AG04450 (cell line): ENCODE measurements around the gene RPF1. TPM values are rescaled to one million over a fixed set of nuclear protein-coding genes. Genes with fewer than 3 reads are reported as not detected.

ENCODE experiments used
- CTCF ChIA-PET: fragments of 300-600, 350-600 bp; formaldehyde crosslinking; extraction: SDS; loops from one replicate; lab custom pipeline; 2022; ENCODE audit warnings: antibody characterized with exemption, inconsistent platforms; lab: Charles Lee
- POLR2A ChIA-PET: fragments of 350-600 bp; formaldehyde crosslinking; extraction: SDS; loops from one replicate; lab custom pipeline; 2021; ENCODE audit warnings: antibody characterized with exemption, inconsistent platforms; lab: Yijun Ruan, JAX
- DNase-seq: peaks from one replicate; pipeline ENCODE4 v3.0.0-alpha.2; 2011; ENCODE audit warnings: low read depth, low spot score
- H3K27ac ChIP-seq: one replicate; pipeline ENCODE4 v1.5.1; 2012; ENCODE audit warnings: low read depth, low read length, control low read depth
- H3K27me3 ChIP-seq: one replicate; pipeline ENCODE4 v1.6.0; 2012; ENCODE audit warnings: low read length; ENCODE audit not compliant: control insufficient read depth, insufficient read depth
- H3K4me3 ChIP-seq: 2 replicates; pipeline ENCODE4 v1.5.1; 2011; ENCODE audit warnings: mild to moderate bottlenecking, low read depth, low read length, control low read depth
- H3K9me3 ChIP-seq: 2 replicates; pipeline ENCODE4 v1.5.1; 2012; ENCODE audit warnings: low read length; ENCODE audit not compliant: control insufficient read depth, insufficient read depth
- CTCF ChIP-seq: IDR thresholded peaks from 2 replicates; pipeline ENCODE4 v1.5.1; 2011; ENCODE audit warnings: low read depth, low read length, control low read depth, inconsistent platforms
- polyA plus RNA-seq: library from polyadenylated mRNA; depleted of rRNA; stranded (reverse); fragments of >200 nt; gene quantifications from 2 replicates; pipeline ENCODE4 v1.2.3, GENCODE V29; 2011; rRNA removed

The RPF1 gene
- polyA plus RNA-seq, 1 experiment, result 46.5 TPM

- Histone ChIP-seq H3K27me3 (no peaks in the 10 kb centered on the region), H3K4me3 (no peak overlapping the region), H3K9me3 (no peaks in the 10 kb centered on the region), H3K27ac (no peak overlapping the region)
- POLR2A ChIA-PET, result no interaction called here
- no peak for TF ChIP-seq CTCF
- CTCF ChIA-PET, result interaction anchor here (0.6 to 1.5 kb wide), 2 partner anchors 50 to 94 kb away, joined by 3 to 6 read pairs; no protein-coding TSS in a partner anchor
- no peak for DNase-seq
These were observed 46.7 kb downstream of the RPF1 start for GRCh38 chr1:84525779-84526178.

- Histone ChIP-seq H3K9me3 (no peaks in the 10 kb centered on the region), H3K27ac (no peak overlapping the region), H3K27me3 (no peaks in the 10 kb centered on the region), H3K4me3 (no peak overlapping the region)
- ChIA-PET CTCF (no interaction called here), POLR2A (interaction anchor here (0.8 kb wide), 1 partner anchor 33 kb away, joined by 3 read pairs; the partner anchor contains the start of genes GNG5 and SPATA1)
- no peak for TF ChIP-seq CTCF
- DNase-seq, result no peak
These were observed 59.5 kb downstream of the RPF1 start for GRCh38 chr1:84538599-84538998.

GRCh38 chr1:84539972-84540371, 60.9 kb downstream of the RPF1 start:
- H3K27ac ChIP-seq, result no peak overlapping the region
- CTCF ChIA-PET, result no interaction called here
- POLR2A ChIA-PET, result no interaction called here
- DNase-seq, result no peak
- H3K9me3 ChIP-seq, result no peaks in the 10 kb centered on the region
- no peak overlapping the region for H3K4me3 ChIP-seq
- no peak for TF ChIP-seq CTCF
- H3K27me3 ChIP-seq, result no peaks in the 10 kb centered on the region

DNA sequence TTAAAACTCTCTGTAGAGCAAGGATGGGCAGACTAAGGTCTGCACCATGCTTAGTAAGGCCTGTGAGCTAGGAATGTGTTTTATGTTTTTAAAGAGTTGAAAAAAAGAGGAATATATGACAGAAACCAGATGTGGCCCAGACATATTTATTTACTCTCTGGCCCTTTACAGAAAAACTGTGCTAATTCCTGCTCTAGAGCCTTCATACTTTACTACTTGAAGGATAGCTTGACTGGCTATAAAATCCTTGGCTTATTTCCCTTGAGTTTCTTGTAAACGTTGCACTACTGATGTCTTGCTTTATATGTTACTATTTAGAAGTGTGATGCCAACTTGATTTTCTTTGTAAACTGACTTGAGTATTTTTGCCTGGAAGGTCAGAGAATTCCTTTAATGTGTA, 61.7 kb downstream of the RPF1 start:
- no peak overlapping the region for H3K27ac ChIP-seq
- ChIA-PET CTCF (no interaction called here), POLR2A (no interaction called here)
- H3K27me3 ChIP-seq, result no peaks in the 10 kb centered on the region
- H3K4me3 ChIP-seq, result no peak overlapping the region
- no peak for TF ChIP-seq CTCF
- DNase-seq, result no peak
- H3K9me3 ChIP-seq, result no peaks in the 10 kb centered on the region

DNA sequence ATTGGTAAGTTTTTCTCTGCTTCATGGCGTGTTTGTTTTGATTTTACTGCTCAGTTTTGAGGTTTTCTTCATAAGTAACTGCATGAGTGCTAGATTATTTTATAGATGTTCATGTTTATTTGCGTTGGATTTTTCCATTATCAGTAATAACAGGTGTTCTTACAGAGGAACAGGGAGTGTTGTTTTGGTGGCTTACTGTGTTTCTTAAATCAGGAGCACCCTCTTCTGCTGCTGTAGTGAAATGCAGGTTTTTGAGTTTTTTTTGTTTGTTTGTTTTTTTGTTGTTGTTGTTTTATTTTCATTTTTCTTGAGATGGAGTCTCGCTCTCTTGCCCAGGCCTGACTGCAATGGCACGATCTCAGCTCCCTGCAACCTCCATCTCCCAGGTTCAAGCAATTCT, 62.6 kb downstream of the RPF1 start:
- Histone ChIP-seq H3K27ac (no peak overlapping the region), H3K27me3 (no peaks in the 10 kb centered on the region), H3K4me3 (no peak overlapping the region), H3K9me3 (no peaks in the 10 kb centered on the region)
- ChIA-PET POLR2A (no interaction called here), CTCF (interaction anchor here (0.6 to 1.8 kb wide), 2 partner anchors 9 to 59 kb away, joined by 3 to 4 read pairs; no protein-coding TSS in a partner anchor)
- no peak for TF ChIP-seq CTCF
- no peak for DNase-seq

Other genes with a start within 250 kb of the RPF1 start
- 0.99 and 1.0 TPM in 2 replicates for gene SAMD13, start 177.6 kb upstream of the RPF1 start, polyA plus RNA-seq
- gene DNASE2B, start 80.8 kb upstream of the RPF1 start, polyA plus RNA-seq, result not detected in 2 replicates
- 0.81 and 0.99 TPM in 2 replicates for gene SPATA1, start 27.1 kb downstream of the RPF1 start, polyA plus RNA-seq
- gene GNG5, start 27.3 kb downstream of the RPF1 start, polyA plus RNA-seq, result 124 and 136 TPM in 2 replicates
- 25.0 and 37.3 TPM in 2 replicates for gene CTBS, start 95.2 kb downstream of the RPF1 start, polyA plus RNA-seq
- 21.4 and 31.7 TPM in 2 replicates for gene SSX2IP, start 211.2 kb downstream of the RPF1 start, polyA plus RNA-seq